Thyroid gland (tissue), 4 donors: Measurements from ENCODE around the gene PABPC1L.

Experiments
- POLR2A ChIP-seq, 2 donors: fragments of 450-650 bp; IDR thresholded peaks; one replicate each; pipeline ENCODE4 v1.6.1; 2017; ENCODE audit warnings: antibody characterized with exemption in 2 of 2, mild to moderate bottlenecking in 2 of 2, moderate library complexity in 1 of 2
- TF ChIP-seq, protein P1 (sequence below), 6 experiments: fragments of 200-600 bp in 3 of 6; fragments of 450-650 bp in 3 of 6; sonication (generic) in 3 of 6; IDR thresholded peaks; one replicate each; pipeline ENCODE4 v1.5.1; 2016 to 2019; ENCODE audit warnings: antibody characterized with exemption in 6 of 6, mild to moderate bottlenecking in 2 of 6, inconsistent platforms in 1 of 6, moderate library complexity in 1 of 6

GRCh38 chr20:44869471-44869870 lies 40.4 kb upstream of the PABPC1L start:
- no peak for TF ChIP-seq POLR2A (IDR thresholded peaks at IDR 0.05)
- TF ChIP-seq, protein P1, sequence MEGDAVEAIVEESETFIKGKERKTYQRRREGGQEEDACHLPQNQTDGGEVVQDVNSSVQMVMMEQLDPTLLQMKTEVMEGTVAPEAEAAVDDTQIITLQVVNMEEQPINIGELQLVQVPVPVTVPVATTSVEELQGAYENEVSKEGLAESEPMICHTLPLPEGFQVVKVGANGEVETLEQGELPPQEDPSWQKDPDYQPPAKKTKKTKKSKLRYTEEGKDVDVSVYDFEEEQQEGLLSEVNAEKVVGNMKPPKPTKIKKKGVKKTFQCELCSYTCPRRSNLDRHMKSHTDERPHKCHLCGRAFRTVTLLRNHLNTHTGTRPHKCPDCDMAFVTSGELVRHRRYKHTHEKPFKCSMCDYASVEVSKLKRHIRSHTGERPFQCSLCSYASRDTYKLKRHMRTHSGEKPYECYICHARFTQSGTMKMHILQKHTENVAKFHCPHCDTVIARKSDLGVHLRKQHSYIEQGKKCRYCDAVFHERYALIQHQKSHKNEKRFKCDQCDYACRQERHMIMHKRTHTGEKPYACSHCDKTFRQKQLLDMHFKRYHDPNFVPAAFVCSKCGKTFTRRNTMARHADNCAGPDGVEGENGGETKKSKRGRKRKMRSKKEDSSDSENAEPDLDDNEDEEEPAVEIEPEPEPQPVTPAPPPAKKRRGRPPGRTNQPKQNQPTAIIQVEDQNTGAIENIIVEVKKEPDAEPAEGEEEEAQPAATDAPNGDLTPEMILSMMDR (IDR thresholded peaks at IDR 0.05), result no peak
